Naive thymus-derived CD8-positive, alpha-beta T cell (primary cell): ENCODE data around the gene KIRREL3. TPM values are rescaled to one million over a fixed set of nuclear protein-coding genes. Genes with fewer than 3 reads are reported as not detected.

ENCODE experiments used
- ATAC-seq, 2 donors: fragments of 150-1000 bp; cut with Tn5 transposase in 1 of 2; sonication (Bioruptor Pico), chemical (Tn5 transposase) in 1 of 2; 1 replicate in 1 of 2; 2 replicates in 1 of 2; pipeline ENCODE4 v1.10.0; 2021; ENCODE audit warnings: mild to moderate bottlenecking in 2 of 2, moderate library complexity in 2 of 2
- POLR2A ChIA-PET: fragments of 350-600 bp; sonication (Branson Sonifier 250); formaldehyde crosslinking; loops from one replicate; lab custom pipeline; 2021; ENCODE audit warnings: antibody characterized with exemption; lab: Charles Lee
- DNase-seq, 10 donors: peaks; one replicate each; pipeline versions ENCODE4 v3.0.0 to v3.0.0-alpha.2; 2020 to 2022
- H3K27ac Mint-ChIP-seq, 10 donors: one replicate each; pipeline ENCODE4 v1.8.0; 2020 to 2022; ENCODE audit warnings: mild to moderate bottlenecking in 10 of 10, mixed read lengths in 10 of 10, moderate library complexity in 4 of 10, inconsistent platforms in 1 of 10
- H3K27me3 Mint-ChIP-seq, 5 donors: one replicate each; pipeline ENCODE4 v1.8.0; 2021 to 2022; ENCODE audit warnings: mixed read lengths in 5 of 5
- H3K36me3 Mint-ChIP-seq, 3 donors: one replicate each; pipeline ENCODE4 v1.8.0; 2020 to 2022; ENCODE audit warnings: mixed read lengths in 3 of 3, mild to moderate bottlenecking in 2 of 3, inconsistent platforms in 1 of 3
- H3K4me1 Mint-ChIP-seq, 4 donors: one replicate each; pipeline ENCODE4 v1.8.0; 2021 to 2022; ENCODE audit warnings: mixed read lengths in 4 of 4
- H3K4me3 Mint-ChIP-seq, 10 donors: one replicate each; pipeline ENCODE4 v1.8.0; 2020 to 2022; ENCODE audit warnings: mild to moderate bottlenecking in 10 of 10, mixed read lengths in 10 of 10, moderate library complexity in 6 of 10, inconsistent platforms in 1 of 10
- H3K9me3 Mint-ChIP-seq, 9 donors: one replicate each; pipeline ENCODE4 v1.8.0; 2020 to 2022; ENCODE audit warnings: mixed read lengths in 9 of 9, mild to moderate bottlenecking in 3 of 9, inconsistent platforms in 1 of 9, moderate library complexity in 1 of 9
- polyA plus RNA-seq, 3 donors: library from polyadenylated mRNA; unstranded; fragments of 300-500 nt; fragmentation: Illumina TruSeq; gene quantifications; one replicate each; pipeline ENCODE4 v1.2.3, GENCODE V29; 2021
- total RNA-seq, 8 experiments: library from RNA in 2 of 8; stranded (reverse) in 2 of 8; gene quantifications; one replicate each; pipeline ENCODE4 v1.2.3 and lab custom pipeline; 2021 to 2026

KIRREL3 gene
- total and polyA plus RNA-seq, 5 experiments from 2014 or later = not detected

- POLR2A ChIA-PET = no interaction called here
- no peak for ATAC-seq
- peaks cover 0 to 2% (median 0%) of the 10 kb centered on the region in 4 donors for H3K4me1 Mint-ChIP-seq
Observed at GRCh38 chr11:126636911-126637794, 363.4 kb downstream of the KIRREL3 start.

GRCh38 chr11:126635511-126635910 is 365.1 kb downstream of the KIRREL3 start:
- ATAC-seq (no peak), DNase-seq (no peak)
- Mint-ChIP-seq H3K36me3 (no peaks in the 10 kb centered on the region), H3K4me1 (peaks cover 0 to 2% (median 0%) of the 10 kb centered on the region in 4 donors), H3K27ac (no peak overlapping the region), H3K4me3 (no peak overlapping the region), H3K27me3 (peaks cover 3 to 33% (median 17%) of the 10 kb centered on the region in 5 donors), H3K9me3 (peaks cover 0 to 3% (median 0%) of the 10 kb centered on the region in 9 donors)
- POLR2A ChIA-PET = no interaction called here

More at GRCh38 chr11:126636911-126637794, 363.4 kb downstream of the KIRREL3 start:
- DNase-seq = no peak
- peaks cover 13 to 40% (median 17%) of the 10 kb centered on the region in 5 donors for H3K27me3 Mint-ChIP-seq
- H3K9me3 Mint-ChIP-seq = peaks cover 0 to 3% (median 0%) of the 10 kb centered on the region in 9 donors
- no peaks in the 10 kb centered on the region for H3K36me3 Mint-ChIP-seq
- no peak overlapping the region for H3K4me3 Mint-ChIP-seq
- no peak overlapping the region for H3K27ac Mint-ChIP-seq

GRCh38 chr11:126634963-126635362 is 365.6 kb downstream of the KIRREL3 start:
- peaks cover 0 to 2% (median 0%) of the 10 kb centered on the region in 4 donors for H3K4me1 Mint-ChIP-seq
- no peak overlapping the region for H3K27ac Mint-ChIP-seq
- POLR2A ChIA-PET = no interaction called here
- no peak for ATAC-seq
- peaks cover 0 to 3% (median 0%) of the 10 kb centered on the region in 9 donors for H3K9me3 Mint-ChIP-seq
- H3K27me3 Mint-ChIP-seq = peaks cover 3 to 35% (median 17%) of the 10 kb centered on the region in 5 donors
- no peaks in the 10 kb centered on the region for H3K36me3 Mint-ChIP-seq
- no peak for DNase-seq
- no peak overlapping the region for H3K4me3 Mint-ChIP-seq

GRCh38 chr11:126633330-126633729 is 367.2 kb downstream of the KIRREL3 start:
- peaks cover 0 to 3% (median 0%) of the 10 kb centered on the region in 9 donors for H3K9me3 Mint-ChIP-seq

DNA sequence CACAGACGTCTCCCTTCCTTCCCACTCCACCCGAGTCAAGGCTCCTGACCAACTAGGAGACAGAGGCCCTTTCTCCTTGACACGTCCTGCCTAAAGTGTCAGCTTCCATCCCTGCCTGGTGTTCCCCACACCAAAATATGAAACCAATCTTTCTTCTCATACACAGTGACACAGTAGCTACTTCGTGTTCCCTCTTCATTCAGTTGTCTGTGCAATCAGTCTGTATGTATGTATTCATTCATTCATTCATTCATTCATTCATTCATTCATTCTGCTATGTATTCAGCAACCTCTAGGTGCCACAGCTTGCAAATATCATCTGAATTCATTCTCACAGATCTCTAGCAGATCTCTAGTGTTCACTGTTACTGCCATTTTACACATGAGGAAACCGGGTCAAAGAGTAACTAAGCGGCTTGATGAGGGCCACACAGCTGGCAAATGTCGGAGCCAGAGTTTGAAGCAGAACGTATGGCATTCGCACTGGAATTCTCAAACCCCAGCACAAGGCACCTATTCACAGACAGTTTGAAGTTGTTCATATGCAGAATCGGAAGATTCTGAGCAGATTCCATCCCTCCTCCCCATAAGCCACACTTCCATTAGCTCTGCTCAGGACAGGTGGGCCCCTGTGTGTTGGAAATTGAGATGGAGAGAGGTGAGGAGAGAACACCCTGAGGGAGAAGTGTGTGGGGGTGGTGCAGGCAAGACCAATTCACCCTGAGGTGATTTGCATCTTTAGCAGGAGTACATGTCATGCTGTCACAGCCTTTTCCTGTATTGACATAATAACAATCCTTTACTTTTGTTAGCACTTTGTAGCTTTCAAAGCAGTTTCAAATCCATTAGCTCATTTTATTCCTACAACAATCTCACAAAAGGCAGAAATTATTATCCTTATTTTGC is 369.4 kb downstream of the KIRREL3 start:
- POLR2A ChIA-PET = no interaction called here
- no peaks in the 10 kb centered on the region for H3K4me1 Mint-ChIP-seq

More at GRCh38 chr11:126633330-126633729, 367.2 kb downstream of the KIRREL3 start:
- ATAC-seq = no peak
- Mint-ChIP-seq H3K4me1 (peaks cover 0 to 2% (median 0%) of the 10 kb centered on the region in 4 donors), H3K36me3 (no peaks in the 10 kb centered on the region), H3K4me3 (no peak overlapping the region), H3K27me3 (peaks cover 3 to 42% (median 17%) of the 10 kb centered on the region in 5 donors), H3K27ac (no peak overlapping the region)
- no peak for DNase-seq
- POLR2A ChIA-PET = no interaction called here

DNA sequence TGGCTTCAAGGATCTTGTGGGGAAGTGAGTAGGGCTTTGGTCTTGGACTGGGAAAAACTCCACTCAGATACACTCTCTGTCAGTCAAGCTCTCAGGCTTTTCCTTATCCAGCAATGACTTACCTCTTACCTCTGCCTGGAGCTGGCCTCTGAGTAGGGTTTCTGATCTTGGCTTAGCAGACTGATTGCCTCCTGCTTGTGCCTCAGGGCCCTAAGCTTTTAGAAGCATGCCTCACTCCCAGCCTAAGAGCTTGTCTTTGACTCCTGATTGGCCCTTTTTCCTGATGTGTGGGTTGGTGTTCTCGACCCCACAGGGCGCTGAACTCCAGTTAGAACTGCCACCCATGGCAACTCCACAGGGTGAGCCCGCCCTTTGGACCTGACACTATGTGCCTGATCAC is 370.1 kb downstream of the KIRREL3 start:
- ATAC-seq (no peak), DNase-seq (no peak)
- POLR2A ChIA-PET = no interaction called here
- H3K36me3 Mint-ChIP-seq = no peaks in the 10 kb centered on the region
- H3K27me3 Mint-ChIP-seq = peaks cover 4 to 28% (median 8%) of the 10 kb centered on the region in 5 donors
- no peaks in the 10 kb centered on the region for H3K4me1 Mint-ChIP-seq
- no peaks in the 10 kb centered on the region for H3K9me3 Mint-ChIP-seq
- H3K27ac Mint-ChIP-seq = no peak overlapping the region
- H3K4me3 Mint-ChIP-seq = no peak overlapping the region

More for the DNA sequence above, 369.4 kb downstream of the KIRREL3 start:
- no peak for DNase-seq
- Mint-ChIP-seq H3K36me3 (no peaks in the 10 kb centered on the region), H3K4me3 (no peak overlapping the region), H3K27ac (no peak overlapping the region), H3K27me3 (peaks cover 2 to 28% (median 9%) of the 10 kb centered on the region in 5 donors), H3K9me3 (no peaks in the 10 kb centered on the region)
- no peak for ATAC-seq

GRCh38 chr11:126628790-126629621 is 371.6 kb downstream of the KIRREL3 start:
- peaks cover 5 to 30% (median 13%) of the 10 kb centered on the region in 5 donors for H3K27me3 Mint-ChIP-seq
- H3K9me3 Mint-ChIP-seq = no peaks in the 10 kb centered on the region
- no peaks in the 10 kb centered on the region for H3K4me1 Mint-ChIP-seq
- POLR2A ChIA-PET = no interaction called here
- no peaks in the 10 kb centered on the region for H3K36me3 Mint-ChIP-seq
- no peak for ATAC-seq
- H3K27ac Mint-ChIP-seq = peak overlapping the region in 1 of 10 donors; percentile 9
- no peak for DNase-seq
- H3K4me3 Mint-ChIP-seq = no peak overlapping the region

DNA sequence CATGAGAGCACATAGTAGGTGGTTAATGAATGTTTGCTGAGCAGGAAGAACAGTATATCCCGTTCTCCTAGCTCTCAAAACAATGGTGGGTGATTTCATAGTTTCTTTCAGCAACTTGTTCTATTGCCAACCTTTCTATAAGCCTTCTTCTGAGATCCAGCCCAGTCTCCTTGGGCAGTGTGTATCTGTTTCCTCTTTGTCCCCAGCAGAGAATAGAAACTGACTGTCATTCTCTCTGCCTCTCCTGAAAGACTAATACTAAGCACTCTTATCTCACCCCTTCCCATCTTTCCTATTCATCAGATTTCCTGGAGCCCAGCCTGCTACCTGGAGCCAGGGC is 372.1 kb downstream of the KIRREL3 start:
- Mint-ChIP-seq H3K36me3 (no peaks in the 10 kb centered on the region), H3K27ac (no peak overlapping the region), H3K27me3 (peaks cover 4 to 29% (median 12%) of the 10 kb centered on the region in 5 donors), H3K9me3 (no peaks in the 10 kb centered on the region), H3K4me3 (no peak overlapping the region), H3K4me1 (no peaks in the 10 kb centered on the region)
- ATAC-seq (no peak), DNase-seq (no peak)
- POLR2A ChIA-PET = no interaction called here

- no peaks in the 10 kb centered on the region for H3K36me3 Mint-ChIP-seq
- ATAC-seq (no peak), DNase-seq (no peak)
- H3K4me1 Mint-ChIP-seq = no peaks in the 10 kb centered on the region
- no peaks in the 10 kb centered on the region for H3K9me3 Mint-ChIP-seq
- H3K27me3 Mint-ChIP-seq = peaks cover 3 to 31% (median 11%) of the 10 kb centered on the region in 5 donors
- no peak overlapping the region for H3K27ac Mint-ChIP-seq
- POLR2A ChIA-PET = no interaction called here
- H3K4me3 Mint-ChIP-seq = no peak overlapping the region
Observed at GRCh38 chr11:126627421-126627820, 373.1 kb downstream of the KIRREL3 start.

- peaks cover 7 to 29% (median 18%) of the 10 kb centered on the region in 5 donors for H3K27me3 Mint-ChIP-seq
Observed at GRCh38 chr11:126624506-126624905, 376.1 kb downstream of the KIRREL3 start.

DNA sequence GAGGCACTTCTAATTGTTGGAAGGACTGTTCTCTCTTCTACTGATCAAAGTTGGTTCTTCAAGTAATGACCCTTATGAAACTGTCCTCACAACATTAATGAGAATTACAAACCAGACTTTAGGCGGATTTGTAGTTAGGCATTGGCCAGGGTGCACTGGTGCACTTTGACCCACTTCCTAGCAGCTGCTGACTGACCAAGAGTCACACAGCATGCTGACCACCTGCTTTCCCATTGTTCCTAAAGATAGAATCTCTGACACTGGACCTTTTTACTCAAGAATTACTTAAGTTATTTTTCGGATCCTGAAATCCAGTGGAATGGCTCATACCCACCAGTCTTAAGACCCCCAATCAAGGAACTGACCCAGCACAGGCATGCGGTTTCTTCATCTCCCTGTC is 381.1 kb downstream of the KIRREL3 start:
- Mint-ChIP-seq H3K4me1 (no peaks in the 10 kb centered on the region), H3K9me3 (peaks cover 0 to 12% (median 0%) of the 10 kb centered on the region in 9 donors), H3K27me3 (peaks cover 10 to 22% (median 13%) of the 10 kb centered on the region in 5 donors), H3K4me3 (no peak overlapping the region), H3K27ac (no peak overlapping the region), H3K36me3 (no peaks in the 10 kb centered on the region)
- DNase-seq (no peak), ATAC-seq (no peak)
- POLR2A ChIA-PET = no interaction called here

More at GRCh38 chr11:126624506-126624905, 376.1 kb downstream of the KIRREL3 start:
- Mint-ChIP-seq H3K36me3 (no peaks in the 10 kb centered on the region), H3K4me3 (no peak overlapping the region), H3K27ac (no peak overlapping the region), H3K9me3 (peaks cover 0 to 4% (median 0%) of the 10 kb centered on the region in 9 donors), H3K4me1 (no peaks in the 10 kb centered on the region)
- DNase-seq (no peak), ATAC-seq (no peak)
- POLR2A ChIA-PET = no interaction called here

DNA sequence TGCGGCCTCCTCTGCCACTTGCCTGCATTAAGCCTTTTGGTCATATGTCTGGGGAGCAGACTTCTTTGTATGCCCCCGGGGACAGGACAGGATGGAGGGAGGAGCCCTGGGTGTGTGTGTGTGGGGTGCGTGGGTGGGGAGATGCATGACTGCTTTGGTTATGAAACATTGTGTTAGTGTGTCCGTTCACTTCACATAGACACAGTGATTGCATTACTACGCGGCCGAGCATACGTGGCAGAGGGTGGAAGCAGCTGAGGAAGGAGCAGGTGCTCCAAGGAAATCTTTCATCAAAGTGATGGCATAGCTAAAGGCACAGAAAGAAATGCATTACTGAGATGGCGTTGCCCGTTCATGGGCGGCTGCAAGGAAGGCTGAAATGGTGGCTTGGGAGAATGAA is 384.7 kb downstream of the KIRREL3 start:
- Mint-ChIP-seq H3K4me1 (no peaks in the 10 kb centered on the region), H3K27me3 (peaks cover 10 to 20% (median 11%) of the 10 kb centered on the region in 5 donors), H3K36me3 (no peaks in the 10 kb centered on the region), H3K27ac (no peak overlapping the region), H3K9me3 (peaks cover 0 to 12% (median 0%) of the 10 kb centered on the region in 9 donors), H3K4me3 (no peak overlapping the region)
- no peak for ATAC-seq
- no peak for DNase-seq
- POLR2A ChIA-PET = no interaction called here
